GM18519 (cell line): ENCODE measurements around the gene SEC22A.

Source experiments
- ATAC-seq: cut with Tn5 transposase; IDR thresholded peaks from one replicate; pipeline ENCODE4 v1.9.1; 2021; ENCODE audit warnings: mild to moderate bottlenecking, moderate library complexity; ENCODE audit not compliant: unreplicated experiment, low FRiP score

SEC22A gene

DNA sequence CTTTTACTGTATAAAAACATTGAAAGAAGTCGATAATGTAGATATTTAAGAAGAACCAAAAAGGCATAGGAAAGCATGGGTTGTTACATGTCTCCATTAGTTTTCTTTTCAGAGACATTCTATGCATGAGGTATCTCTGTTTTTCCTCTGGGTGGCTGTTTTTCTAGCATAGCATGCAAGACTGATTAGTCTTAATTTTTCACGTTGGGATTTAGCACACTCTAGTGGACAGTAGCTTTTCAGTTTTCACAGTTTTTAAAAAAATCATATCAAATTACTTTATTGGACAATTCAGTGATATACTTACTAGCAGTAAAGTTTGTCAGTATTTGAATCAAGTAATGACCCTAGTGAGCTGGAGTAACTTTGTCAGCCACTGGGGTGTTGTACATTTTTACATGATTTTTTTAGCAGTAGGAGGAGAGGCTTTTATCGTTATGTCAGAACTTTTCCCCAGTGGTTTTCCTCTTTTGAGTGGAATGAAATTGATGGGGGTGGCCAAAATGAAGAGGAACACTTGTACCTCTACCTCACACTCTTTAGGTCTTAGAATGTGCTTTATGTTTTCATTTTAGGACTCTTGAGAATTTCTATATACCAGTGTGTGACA is 57.2 kb downstream of the SEC22A start:
- no peak for ATAC-seq

DNA sequence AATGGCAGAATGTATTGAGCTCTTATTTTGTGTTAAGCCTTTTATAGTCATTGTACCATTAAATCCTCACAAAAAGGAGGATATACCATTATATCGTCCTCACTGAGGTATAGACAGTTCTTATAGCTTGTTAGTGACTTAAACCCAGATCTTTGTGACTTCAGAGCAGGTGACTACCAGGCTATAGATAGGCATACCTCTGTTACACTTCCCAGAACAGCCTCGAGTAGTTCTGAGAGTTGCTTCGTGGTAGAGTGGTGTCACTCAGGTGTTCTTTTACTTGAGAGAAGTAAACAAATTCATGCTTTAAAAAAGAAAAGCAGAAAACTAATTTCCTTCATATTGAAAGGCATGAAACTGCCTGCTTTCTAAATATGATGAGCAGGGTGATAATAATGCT is 59.9 kb downstream of the SEC22A start:
- no peak for ATAC-seq

DNA sequence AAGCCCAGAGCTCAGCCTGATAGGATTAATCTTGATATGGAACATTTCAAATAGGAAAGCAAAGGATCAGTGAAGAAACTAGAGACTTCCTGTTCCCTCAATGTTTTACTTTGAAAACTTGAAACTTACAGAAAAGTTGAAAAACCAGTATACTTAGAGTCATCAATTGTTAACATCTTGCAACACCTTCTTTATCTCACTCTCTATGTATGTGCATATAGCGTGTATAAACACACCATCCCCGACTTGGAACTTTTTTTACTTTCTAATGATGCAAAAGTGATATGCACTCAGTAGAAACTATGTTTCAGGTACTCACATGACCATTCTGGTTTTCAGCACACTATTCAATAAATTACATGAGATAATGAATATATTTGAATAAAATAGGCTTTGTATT is 60.5 kb downstream of the SEC22A start:
- ATAC-seq: no peak

DNA sequence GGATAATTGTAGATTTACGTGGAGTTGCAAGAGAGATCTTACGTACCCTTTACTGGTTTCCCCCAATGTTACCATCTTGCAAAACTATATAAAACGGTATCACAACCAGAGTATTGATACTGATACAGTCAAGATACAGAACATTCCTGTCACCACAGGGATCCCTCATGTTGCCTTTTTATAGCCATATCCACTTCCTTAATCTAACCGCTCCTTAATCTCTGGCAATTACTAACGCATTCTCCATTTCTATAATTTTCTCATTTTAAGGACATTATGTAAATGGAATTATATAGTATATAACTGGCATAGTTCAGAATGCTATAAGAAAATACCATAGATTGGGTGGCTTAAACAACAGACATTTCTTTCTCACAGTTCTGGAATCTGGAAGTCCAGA is 61.1 kb downstream of the SEC22A start:
- no peak for ATAC-seq

DNA sequence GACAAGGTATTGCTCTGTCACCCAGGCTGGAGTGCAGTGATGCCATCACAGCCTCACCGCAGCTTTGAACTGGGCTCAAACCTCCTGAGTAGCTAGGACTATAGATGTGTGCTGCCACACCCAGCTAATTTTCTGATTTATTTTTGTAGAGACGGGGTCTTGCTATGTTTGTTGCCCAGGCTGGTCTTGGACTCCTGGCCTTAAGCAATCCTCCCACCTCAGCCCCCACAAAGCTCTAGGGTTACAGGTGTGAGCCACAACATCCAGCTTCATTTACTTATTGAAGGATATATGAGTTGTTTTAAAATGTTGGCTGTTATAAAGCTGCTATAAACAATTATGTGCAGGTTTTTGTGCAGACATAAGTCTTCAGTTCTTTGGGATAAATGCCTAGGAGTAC is 62.2 kb downstream of the SEC22A start:
- ATAC-seq: no peak

DNA sequence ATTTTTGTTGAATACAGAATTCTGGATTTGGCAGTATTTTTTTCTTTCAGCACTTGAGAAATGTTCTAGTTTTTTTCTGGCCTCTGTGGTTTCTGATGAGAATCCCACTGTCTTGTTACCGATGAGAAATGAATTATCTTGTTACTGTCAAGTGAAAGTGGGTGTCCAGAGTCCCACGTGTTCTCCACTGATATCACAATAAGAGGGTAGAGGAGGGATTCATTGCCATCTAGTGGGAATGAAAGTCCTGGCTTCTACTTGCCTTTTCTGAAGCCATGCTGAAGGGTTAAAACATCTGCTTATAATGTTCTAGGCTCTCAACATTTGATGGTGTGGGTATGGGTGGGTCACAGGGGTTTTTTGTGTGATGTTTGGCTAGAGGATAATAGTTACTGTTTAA is 66.1 kb downstream of the SEC22A start:
- no peak for ATAC-seq

DNA sequence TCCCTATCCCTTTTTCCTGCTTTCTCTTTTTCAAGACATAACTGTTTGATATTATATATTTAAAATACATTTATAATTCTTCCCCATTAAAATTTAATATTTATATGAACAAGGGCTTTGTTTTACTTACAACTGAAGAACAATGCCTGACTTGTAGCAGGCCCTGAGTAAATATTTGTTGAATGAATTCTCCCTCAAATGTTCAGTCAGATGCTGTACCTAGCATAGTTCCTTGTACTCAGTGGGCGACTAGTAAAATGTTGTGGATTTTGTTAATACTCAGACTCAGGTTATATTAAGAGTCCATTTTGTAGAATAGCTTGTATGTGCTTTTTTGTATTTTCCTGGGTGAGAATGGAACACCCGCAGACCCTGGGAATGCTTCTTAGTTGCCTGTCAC is 69.1 kb downstream of the SEC22A start:
- no peak for ATAC-seq

DNA sequence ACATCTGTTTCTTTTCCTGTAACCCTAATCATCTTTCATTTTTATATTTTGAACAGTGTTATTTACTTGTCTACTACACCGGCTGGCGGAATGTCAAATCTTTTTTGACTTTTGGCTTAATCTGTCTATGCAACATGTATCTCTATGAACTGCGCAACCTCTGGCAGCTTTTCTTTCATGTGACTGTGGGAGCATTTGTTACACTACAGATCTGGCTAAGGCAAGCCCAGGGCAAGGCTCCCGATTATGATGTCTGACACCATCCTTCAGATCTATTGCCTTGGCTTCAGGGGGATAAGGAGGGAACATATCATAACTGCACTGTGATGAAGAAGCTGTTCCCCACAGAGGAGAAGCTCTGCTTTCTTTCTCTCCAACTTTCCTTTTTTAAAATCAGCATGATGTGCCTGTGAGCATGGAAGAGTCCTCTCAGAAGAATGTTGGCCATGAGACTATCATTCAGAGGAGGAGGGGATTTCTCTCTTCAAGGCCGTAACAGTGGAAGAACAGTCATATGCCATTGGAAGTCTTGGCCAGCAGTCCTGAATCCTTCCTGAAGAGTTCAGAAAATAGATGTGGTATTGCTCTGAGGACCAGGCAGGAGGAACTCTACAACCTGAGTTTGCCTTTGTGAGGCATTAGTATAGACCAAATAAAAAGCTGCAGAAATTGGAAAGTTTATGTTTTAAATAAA is 69.9 kb downstream of the SEC22A start:
- ATAC-seq: no peak

DNA sequence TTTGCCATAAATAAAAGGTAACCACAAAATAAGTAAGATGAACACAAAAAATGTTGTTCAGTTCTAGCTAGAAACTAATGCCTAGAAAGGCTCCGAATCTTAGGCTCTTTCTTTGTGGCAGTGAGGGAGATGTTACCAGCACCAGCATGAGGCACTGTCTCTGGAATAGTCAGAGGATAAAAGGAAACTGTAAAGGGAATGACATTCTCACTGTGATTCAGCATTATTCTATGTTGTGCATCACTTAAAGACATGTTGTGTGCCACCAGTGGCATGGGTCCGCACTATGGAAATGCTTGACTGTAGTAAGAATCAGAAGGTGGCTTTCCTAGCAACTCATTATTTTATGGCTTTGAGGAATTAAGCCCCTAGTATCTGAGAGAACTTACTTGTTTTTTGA is 70.8 kb downstream of the SEC22A start:
- no peak for ATAC-seq

DNA sequence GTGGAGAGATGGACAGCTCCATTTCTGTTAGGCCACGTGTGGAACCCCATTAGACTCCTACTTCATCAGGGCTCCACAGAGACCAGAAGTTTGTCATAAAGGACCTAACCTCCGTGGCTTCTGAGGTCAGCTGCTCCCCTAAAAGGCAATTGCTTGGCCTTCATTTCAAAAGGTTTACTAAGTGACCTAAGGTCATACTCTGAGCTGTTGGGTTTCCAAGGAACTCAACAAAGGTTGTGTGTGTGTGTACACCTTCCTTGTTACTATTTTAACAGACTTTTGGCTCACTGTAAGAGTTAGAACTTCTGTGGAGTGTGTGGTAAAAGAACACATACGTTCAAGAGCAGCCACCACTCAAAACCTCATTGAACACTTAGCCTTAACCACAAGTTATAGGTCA is 73.9 kb downstream of the SEC22A start:
- no peak for ATAC-seq

DNA sequence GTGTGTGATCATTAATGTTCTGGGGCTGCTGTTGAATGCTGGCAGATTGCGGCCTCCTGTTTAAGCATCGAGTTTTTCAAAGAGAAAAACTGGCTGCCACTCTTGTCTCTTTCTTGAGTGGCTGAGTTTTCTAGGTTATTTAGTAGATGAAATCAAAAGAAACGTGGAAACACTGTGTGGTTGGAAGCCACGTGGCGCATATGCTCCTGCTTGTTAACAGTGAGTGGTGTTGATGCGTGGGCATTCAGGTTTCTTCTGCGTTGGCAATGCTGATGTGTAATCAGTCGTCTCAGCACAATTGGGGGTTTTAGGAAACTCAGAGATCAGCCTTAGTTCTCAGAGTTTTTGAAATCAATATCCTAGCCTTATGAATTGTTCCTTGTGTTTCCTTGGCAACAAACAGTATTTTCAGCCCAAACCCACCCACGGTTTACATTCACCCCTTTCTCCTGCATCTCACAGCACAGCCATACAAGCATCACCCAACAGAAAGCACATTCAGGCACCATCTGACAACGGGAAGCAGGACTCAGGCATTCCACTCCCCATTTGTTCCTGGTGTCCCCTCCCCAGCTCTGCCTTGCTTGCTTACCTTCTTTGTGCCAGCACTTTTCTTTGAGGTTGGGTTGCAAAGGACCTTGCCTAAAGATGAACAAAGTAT is 74.7 kb downstream of the SEC22A start:
- no peak for ATAC-seq

DNA sequence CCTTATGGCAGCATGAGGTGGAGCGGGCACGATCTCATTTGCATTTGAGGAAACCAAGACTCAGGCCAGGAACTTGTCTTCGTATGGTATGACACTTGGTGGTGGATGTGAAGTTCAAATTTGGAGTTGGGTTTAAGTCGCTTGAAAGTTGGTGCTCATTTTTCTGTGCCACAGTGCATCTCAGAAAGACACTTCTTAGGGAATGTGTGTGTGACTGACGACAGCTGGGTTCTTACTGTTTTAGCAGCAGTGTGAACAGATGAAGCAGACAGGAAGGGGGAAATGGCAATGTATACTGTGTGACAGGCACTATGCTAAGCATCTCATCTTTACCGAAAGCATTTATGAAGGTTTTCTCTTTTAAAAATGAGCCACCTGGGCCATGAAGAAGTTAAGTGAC is 75.4 kb downstream of the SEC22A start:
- no peak for ATAC-seq

DNA sequence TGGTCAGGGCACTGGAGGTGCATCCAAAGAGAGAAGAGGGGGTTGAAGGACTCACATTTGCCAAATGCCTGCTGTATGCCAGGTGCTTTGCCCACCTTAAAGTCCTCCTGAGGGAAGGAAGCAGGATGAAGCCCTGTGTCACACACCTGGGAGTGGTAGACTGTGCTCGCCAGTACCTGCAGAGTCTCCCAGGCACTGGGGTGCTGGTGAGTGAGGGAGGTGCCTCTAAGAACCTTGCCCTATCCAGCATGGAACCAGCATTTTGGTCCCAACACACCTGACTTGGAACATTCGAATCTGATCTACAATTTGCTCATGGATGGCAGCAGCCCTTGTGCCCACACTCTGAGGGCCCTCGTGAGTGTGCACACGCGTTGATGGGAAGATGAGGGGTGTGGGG is 76.7 kb downstream of the SEC22A start:
- ATAC-seq: no peak

DNA sequence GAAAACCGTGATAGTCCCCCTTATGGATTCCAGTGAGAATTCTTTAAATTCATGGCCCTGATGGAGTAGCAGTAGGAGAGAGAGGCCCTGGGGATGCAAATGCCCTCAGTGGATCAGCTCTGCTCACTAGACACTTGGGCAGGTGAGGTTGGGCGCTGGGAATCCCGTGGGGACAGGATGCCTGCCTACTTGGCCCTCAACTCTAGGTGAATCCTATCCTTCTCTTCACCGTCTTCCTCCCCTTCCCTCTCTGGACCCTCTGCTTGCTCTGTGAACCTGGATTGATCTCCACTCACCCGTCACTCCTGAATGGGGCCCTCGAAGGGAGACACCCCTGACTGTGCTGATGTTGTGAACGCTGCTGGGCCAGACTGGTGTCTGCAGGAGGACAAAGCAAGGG is 77.4 kb downstream of the SEC22A start:
- no peak for ATAC-seq

DNA sequence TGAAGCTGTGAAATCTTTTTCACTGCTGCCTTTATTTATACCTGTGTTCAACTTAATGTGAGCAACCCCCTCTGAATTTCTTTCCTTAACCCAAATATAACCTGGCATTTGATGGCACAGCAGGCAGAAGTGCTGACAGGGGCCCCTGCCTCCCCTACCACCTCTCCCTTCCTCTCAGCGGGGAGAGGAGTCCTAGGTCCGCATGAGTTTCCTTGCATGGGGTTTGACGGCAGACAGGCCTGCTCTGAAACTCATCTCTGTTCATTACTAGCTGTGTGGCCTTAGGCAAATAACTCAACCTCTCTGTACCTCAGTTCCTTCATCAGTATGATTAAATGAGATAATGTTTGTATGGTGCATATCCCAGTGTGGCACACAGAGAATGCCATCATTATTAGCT is 79.7 kb downstream of the SEC22A start:
- ATAC-seq: no peak

DNA sequence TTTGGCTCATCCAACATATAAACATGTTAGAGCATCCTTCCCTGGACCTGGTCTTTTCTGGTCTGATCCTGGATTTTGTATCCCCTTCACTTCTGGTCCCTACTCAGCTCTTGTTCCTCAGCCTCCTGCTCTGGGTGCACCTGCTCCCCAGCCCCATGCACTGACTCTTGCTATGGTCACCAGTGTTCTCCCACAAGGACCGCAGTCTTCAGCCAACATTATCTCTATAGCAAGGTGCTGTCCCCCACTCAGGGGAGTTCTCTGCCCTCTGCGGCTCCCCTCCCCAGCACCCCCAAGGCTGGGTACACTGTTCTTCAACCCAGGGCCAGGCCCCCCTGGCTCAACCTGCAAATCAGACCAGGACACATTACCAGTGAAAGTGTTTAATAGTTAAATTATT is 80.2 kb downstream of the SEC22A start:
- no peak for ATAC-seq

DNA sequence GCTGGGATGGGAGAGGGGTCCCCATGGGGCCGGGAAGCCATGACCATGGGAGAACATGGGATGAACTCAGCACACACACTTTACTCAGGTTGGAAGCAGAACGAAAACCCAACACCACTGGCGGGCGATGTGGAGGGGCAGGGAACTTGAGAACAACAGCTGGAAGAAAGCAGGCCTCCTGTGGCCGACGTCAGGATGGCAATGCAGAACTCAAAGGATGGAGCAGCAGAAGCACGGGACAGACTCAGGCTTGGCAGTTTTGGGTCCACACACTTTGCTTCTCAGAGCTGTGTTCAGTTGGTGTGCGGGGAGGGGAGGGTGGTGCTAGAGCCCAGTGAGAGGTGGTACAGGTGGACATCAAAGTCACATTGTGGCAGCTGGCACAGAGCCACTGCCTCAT is 80.7 kb downstream of the SEC22A start:
- ATAC-seq: no peak

DNA sequence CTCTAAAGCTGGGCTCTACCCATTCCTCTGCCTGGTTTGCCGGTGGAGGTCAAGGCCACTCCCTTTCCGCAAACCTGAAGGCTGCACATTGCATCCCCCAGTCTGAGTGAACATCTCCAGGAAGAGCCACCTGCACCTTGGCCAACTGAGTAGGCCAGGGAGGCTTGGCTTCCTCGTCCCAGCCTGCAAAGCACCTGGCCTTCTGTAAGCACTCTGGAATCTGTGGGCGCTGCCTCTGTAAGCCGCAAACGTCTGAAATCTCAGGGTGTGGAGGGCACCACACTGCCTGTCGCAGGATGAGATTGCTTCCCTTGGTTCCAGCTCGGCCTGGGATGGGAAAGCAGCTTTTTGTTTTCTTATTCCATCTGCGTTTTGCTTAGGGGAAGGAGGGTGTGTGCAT is 81.3 kb downstream of the SEC22A start:
- ATAC-seq: no peak

DNA sequence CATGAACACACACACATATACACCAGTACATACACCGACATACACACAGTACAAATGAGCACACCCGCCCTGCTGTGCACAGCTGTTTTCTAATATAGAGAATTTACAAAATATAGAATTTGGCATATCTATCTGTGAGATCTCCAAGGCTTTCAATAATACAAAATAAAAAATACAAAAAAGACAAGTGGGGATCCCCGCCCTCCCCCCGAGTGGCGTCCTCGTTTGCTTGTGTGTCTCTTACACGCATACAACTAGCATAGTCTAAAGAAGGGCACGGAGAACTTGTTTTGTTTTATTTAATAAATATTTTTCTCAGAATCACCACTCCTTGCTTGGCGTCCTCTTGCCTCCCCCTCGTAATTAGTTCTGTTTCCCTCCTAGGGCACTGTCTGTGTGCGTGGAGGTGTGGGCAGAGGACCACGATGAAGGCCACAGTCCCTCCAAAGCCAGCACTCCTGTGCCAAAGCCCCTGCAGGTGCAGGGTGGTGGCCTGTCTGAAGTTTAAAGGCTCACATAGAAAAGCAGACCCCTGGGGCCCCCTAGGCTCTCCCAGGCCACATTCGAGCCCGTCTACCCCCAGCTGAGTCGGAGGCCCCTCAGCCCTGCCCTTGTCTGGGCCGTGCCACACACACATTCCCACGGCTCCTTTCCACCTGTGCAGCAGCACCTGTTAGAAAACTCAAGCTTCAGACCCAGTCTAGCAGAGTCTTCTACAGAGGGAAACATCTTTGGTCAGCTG is 82.1 kb downstream of the SEC22A start:
- ATAC-seq: no peak

DNA sequence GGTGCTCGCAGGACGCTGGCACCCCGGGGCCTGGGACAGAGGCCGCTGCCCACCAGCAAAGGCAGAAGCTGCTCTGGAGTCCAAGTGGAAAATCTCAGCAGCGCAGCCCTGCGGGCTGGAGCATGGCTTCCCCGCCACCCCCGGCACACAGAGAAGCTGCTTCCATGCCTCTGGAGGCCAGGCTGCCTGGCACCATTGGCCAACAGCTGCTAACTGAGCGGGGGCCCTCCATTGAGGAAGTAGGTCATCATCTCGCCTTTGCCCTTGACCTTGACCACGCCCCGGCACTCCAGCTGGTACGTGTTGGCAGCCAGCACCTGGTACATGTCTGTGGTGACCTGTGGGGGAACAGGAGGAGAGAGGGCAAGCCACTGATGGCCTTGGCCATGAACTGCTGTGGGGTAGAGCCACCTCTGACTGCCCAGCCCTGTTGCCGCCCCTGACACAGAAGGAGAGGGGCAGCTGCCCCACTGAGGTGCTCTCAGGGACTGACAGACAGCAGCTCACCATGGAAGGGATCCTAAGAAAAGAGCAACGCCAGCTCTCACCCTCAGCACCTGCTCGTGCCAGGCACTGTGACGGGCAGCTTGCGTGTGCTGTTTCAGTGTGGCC is 82.8 kb downstream of the SEC22A start:
- no peak for ATAC-seq

DNA sequence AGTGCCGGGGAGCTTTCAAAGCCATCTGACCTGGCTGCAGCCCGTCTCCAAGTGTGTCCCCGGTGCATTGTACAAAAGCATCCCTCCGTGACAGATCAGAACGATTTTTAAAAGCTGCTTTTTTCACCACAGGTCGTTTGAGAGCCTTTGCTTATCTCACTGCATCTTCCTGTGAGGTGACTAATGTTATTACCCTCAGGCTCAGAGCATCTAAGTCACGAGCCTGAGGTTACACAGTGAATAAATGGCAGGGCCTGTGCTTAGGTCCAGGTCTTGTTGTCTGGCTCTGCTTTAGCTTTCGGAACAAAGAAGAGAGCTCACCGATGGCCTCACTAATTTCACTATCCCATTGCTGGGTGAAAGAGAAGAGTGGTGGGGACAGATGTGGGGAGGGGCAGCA is 83.3 kb downstream of the SEC22A start:
- no peak for ATAC-seq
